ENCODE data around the gene DPH7.

DNA sequence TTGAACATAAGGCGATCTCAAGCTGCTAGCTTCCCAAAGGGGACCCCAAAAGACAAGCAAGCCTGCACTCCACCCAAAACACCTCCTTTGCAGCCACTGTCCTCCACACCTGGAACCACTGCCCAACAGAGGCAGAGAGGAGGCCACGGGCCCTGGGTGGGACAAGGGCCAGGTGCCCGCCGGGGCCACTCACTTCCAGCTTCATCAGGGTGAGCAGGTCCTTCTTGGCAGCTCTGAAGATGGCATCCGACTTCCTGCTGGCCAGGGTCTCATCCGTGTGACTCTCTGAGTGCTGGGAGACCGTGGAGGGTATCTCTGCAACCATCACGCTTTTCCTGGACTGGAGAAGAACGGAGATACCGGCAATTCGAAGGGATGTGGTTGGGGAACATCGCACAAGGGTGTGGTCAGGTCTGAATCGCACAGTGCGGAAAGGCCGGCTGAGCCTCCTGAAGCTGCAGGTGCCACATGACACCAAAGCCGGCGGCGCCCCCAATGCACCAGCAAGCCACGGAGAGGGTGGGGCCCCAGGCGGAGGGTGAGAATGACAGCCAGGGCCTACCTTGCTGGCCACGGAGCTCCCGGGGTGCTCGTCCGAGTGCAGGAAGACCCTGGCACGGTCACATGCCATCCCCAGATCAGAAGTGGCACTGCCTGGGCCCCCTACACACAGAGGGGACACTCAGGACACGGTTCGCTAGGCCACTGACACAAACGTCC is 73.1 kb downstream of the DPH7 start:
- TF ChIP-seq, protein P1, sequence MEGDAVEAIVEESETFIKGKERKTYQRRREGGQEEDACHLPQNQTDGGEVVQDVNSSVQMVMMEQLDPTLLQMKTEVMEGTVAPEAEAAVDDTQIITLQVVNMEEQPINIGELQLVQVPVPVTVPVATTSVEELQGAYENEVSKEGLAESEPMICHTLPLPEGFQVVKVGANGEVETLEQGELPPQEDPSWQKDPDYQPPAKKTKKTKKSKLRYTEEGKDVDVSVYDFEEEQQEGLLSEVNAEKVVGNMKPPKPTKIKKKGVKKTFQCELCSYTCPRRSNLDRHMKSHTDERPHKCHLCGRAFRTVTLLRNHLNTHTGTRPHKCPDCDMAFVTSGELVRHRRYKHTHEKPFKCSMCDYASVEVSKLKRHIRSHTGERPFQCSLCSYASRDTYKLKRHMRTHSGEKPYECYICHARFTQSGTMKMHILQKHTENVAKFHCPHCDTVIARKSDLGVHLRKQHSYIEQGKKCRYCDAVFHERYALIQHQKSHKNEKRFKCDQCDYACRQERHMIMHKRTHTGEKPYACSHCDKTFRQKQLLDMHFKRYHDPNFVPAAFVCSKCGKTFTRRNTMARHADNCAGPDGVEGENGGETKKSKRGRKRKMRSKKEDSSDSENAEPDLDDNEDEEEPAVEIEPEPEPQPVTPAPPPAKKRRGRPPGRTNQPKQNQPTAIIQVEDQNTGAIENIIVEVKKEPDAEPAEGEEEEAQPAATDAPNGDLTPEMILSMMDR (IDR thresholded peaks at IDR 0.05) = no peak
- TF ChIP-seq EP300 (IDR thresholded peaks at IDR 0.05) (no peak), RCOR1 (IDR thresholded peaks at IDR 0.05; ENCODE audit: low read depth, low read length) (no peak), RAD21 (conservative IDR thresholded peaks at IDR 0.05 in 1 of 2, IDR thresholded peaks at IDR 0.05 in 1 of 2) (no peak), USF2 (IDR thresholded peaks at IDR 0.05) (no peak), GATA3 (IDR thresholded peaks at IDR 0.05; ENCODE audit: borderline replicate concordance) (no peak), RFX5 (IDR thresholded peaks at IDR 0.05) (no peak), POLR2A (IDR thresholded peaks at IDR 0.05; ENCODE audit: low read length) (no peak), EHMT2 (IDR thresholded peaks at IDR 0.05; ENCODE audit: low read depth) (no peak)

All from A549 (cell line).